ENCODE data around the gene CTPS1. TPM values are rescaled to one million over a fixed set of nuclear protein-coding genes. Genes with fewer than 3 reads are reported as not detected.

Gene CTPS1
- total RNA-seq, 1 donor from 2014 or later: 73.8 TPM

DNA sequence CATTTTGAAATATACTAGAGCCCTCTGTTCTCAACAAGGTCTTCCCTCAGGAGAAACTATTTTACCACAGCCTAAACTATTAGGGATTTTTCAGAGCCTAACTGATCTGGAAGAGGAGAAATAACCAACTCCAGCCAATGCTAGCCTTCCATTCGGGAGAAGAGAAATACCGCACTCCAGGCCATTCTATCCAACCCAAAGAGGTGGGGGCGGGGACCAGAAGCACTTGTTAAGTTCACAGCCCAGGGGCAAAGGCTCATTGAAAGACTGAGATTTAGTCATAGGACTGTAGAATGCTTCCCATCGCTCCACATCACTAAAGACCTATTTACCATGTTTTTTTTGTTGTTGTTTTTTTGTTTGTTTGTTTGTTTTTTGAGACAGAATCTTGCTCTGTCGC, 77.4 kb downstream of the CTPS1 start:
- no peak overlapping the region for H2AFZ ChIP-seq (replicated peaks)
- H3K36me3 ChIP-seq: peaks cover 4% of the 10 kb centered on the region
- no peaks in the 10 kb centered on the region for H3K79me2 ChIP-seq (ENCODE audit: low read depth)
- TF ChIP-seq EZH2phosphoT487 (IDR thresholded peaks at IDR 0.05): no peak
- TF ChIP-seq CTCF (IDR thresholded peaks at IDR 0.05): no peak
- no peak for TF ChIP-seq EZH2 (IDR thresholded peaks at IDR 0.05)
- H3K4me1 Mint-ChIP-seq: peaks cover 2% of the 10 kb centered on the region
- no peaks in the 10 kb centered on the region for H3K27me3 ChIP-seq
- H3K4me1 ChIP-seq: peaks cover 7% of the 10 kb centered on the region
- H3K27ac Mint-ChIP-seq: no peak overlapping the region
- H3K9me3 ChIP-seq (ENCODE audit: low read depth): no peaks in the 10 kb centered on the region
- H3K36me3 Mint-ChIP-seq: peaks cover 49% of the 10 kb centered on the region
- peaks cover 2% of the 10 kb centered on the region for H3K27me3 Mint-ChIP-seq (ENCODE audit: insufficient read depth, low read depth)
- no peaks in the 10 kb centered on the region for H4K20me1 ChIP-seq (ENCODE audit: low read depth)
- no peak overlapping the region for H3K4me3 Mint-ChIP-seq
- H3F3A ChIP-seq (ENCODE audit: low read depth): no peaks in the 10 kb centered on the region
- H3K9me3 Mint-ChIP-seq: peaks cover 8% of the 10 kb centered on the region
- no peak overlapping the region for H3K9ac ChIP-seq
- DNase-seq (ENCODE audit: low spot score): no peak
- no peak overlapping the region for H3K4me2 ChIP-seq
- H3K27ac ChIP-seq: no peak overlapping the region
- H3K4me3 ChIP-seq: no peak overlapping the region

Small RNA genes within 50 kb of the gene (small RNA-seq; reads per million reads assigned to genes)
- gene UBE2V1P8: not detected

Other genes starting within 250 kb of the CTPS1 start
- 0.87 TPM in 1 of 2 replicates, not detected in the other for gene KCNQ4, start 195.9 kb upstream of the CTPS1 start, total RNA-seq (ENCODE audit: low replicate concordance)
- gene CITED4, start 117.3 kb upstream of the CTPS1 start, total RNA-seq (ENCODE audit: low replicate concordance): 0.77 and 12.8 TPM in 2 replicates
- gene SLFNL1, start 42.0 kb downstream of the CTPS1 start, total RNA-seq (ENCODE audit: low replicate concordance): 0.19 TPM in 1 of 2 replicates, not detected in the other

All from neural progenitor cell (in vitro differentiated cells).